ENCODE measurements around the gene BMP7.

BMP7 gene

GRCh38 chr20:57214948-57215347 is 51.5 kb downstream of the BMP7 start:
- in situ Hi-C loops (cut with HindIII; ENCODE audit: low sequenced_read_pairs), result no loop called here

DNA sequence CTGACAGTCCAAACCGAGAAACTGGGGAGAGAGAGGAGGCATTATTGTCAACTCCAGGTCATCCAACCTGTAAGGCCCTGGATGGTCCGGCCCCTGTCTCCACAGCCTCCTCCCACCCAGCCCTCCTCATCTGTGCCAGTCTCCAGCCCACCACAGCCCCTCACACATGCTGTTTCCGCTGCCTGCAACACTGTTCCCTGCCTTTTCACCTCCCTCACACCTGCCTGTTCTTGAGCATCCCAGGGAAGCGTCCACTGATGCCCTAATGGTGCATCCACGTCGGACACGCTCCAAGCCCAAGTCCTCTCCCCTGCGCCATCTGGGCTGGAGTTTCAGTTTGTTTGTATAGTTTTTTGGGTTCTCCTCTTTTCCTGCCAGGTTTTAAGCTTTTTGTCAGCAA is 52.0 kb downstream of the BMP7 start:
- in situ Hi-C loops (cut with HindIII; ENCODE audit: low sequenced_read_pairs), result no loop called here

- in situ Hi-C loops (cut with HindIII; ENCODE audit: low sequenced_read_pairs), result no loop called here
Measured at GRCh38 chr20:57213924-57214323, 52.5 kb downstream of the BMP7 start.

GRCh38 chr20:57213291-57213690 is 53.1 kb downstream of the BMP7 start:
- in situ Hi-C loops (cut with HindIII; ENCODE audit: low sequenced_read_pairs), result no loop called here

DNA sequence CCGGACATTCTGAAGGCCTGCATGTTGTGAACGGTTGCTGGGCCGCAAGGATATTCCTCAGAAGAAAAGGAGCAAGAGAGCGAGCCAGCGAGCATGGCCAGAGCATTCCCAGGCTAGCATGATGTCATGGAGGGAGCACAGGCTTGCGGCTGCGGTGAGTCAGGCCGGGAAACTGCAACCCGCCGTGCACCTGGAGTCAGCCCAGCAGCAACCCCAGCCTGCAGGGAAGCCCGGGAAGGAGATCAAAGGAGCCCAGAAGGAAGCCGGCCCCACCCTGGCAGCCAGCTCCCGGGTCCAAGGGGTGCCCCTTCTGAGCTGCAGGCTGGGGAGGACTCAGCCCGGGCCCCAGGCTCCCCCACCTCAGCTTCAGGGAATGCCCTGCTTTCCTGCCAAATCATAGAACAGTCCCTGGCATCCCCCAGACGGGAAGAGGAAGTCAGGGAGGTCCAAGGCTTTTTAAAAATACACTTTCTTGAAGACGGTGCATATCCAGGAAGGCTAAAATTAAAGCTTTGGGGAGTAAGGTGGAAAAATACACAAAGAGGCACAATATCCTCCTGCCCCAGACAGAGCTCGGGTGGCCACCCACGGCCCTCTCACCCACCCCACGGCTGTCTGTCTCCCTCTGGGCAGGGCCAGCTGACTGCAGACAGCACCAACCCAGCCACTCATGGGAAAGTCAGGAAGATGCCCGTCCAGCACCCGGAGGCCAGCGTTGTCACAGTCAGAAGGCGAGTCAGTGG is 53.7 kb downstream of the BMP7 start:
- in situ Hi-C loops (cut with HindIII; ENCODE audit: low sequenced_read_pairs), result no loop called here

DNA sequence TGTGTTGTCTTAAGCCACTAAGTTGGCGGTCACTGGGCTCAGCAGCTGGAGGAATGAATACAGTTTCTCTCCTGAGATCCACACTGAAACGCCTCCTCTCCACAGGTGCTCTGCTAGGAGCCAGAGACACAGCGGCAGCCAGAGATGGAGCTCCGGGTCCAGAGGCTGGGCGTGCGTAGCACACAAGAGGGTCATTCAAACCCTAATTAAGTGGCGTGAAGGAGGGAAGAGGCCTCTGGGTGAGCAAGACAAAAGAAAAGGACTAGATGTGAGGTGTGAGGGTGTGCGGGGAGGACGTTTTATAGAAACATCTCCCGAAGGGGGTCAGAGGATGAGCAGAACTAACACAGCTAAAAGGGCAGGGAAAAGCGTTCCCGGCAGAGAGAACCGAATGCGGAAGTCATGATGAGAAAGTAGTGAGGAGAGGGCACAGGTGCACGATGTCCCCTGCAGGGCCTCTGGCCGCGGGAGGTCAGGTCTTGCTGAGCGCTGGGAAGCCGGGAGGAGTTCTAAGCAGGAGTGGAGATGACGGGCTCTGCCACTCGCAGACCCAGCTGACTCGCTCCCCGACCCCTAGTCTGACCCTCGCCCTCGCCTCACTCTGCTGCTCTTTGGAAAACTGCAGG is 54.4 kb downstream of the BMP7 start:
- in situ Hi-C loops (cut with HindIII; ENCODE audit: low sequenced_read_pairs), result no loop called here

DNA sequence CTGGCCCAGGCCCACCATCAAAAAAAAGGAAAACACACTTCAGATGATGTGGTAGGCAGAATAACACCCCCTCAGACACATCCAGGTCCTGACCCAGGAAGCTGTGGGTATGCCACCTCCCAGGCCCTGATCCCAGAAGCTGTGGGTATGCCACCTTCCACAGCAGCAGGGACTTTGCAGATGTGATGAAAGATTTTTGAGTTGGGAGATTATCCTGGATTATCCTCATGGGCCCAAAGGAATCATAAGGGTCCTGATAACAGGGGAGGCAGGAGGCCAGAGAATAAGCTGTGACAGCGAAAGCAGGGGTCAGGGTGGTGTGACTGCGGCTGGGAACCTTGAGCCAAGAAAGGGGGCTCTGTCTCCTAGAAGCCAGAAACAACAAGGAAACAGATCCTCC is 55.0 kb downstream of the BMP7 start:
- in situ Hi-C loops (cut with HindIII; ENCODE audit: low sequenced_read_pairs), result no loop called here

GRCh38 chr20:57210911-57211280 is 55.5 kb downstream of the BMP7 start:
- in situ Hi-C loops (cut with HindIII; ENCODE audit: low sequenced_read_pairs), result no loop called here

DNA sequence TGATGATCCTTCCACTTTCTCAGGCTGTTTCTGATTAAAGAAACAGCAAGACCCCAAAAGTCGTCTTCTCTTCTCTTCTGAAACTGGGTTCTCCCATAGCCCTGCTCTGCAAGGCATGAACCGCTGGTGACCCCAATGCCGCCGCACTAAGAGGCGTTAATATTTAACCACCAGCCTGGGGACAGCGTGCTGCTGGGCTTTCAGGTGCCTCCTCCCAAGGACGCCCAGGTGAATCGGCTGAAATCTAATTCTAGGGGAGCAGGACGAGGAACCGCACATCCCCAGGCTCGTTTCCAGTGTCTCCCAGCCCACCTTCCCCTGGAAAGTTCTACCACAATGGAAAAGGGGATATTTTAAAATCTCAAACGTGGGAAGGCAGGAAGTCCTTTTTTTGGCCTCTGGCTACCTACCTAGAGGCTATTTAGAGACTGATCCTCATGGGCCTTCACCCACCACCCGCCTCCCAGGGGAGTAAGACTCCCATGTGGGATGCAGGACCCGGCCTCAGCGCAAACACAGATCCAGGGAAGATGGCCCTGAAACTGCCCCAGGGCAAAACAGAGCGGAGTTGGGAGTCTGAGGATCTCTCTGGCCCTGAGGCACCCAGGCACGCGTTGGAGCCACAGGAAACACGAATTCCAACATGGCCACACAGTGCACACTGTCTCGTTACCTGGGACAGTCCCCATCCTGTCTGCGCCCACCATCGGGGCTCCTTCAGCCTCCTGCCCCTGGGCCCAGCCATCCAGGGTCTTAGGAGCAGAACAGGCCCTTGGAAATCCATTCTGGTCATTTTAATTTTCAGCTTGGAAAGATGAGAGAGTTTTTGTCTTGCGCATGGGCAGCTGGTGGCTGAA is 56.2 kb downstream of the BMP7 start:
- in situ Hi-C loops (cut with HindIII; ENCODE audit: low sequenced_read_pairs), result no loop called here

DNA sequence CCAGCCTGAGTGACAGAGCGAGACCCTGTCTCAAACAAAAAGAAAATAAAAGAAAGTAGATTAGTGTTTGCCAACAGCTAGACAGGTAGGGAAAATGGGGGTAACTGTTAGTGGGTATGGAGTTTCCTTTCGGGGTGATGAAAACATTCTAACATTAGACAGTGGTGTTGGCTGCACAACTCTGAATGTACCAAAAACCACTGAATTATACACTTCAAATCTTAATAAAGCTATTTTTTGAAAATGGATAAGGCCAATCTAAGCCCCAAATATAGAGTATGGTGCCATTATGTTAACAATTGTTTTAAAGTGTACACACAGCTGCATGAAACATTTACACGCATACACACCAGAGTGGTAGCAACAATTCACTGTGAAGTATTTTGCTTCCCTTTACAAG is 57.0 kb downstream of the BMP7 start:
- in situ Hi-C loops (cut with HindIII; ENCODE audit: low sequenced_read_pairs), result no loop called here

- in situ Hi-C loops (cut with HindIII; ENCODE audit: low sequenced_read_pairs), result no loop called here
Measured at GRCh38 chr20:57208198-57208597, 58.2 kb downstream of the BMP7 start.

DNA sequence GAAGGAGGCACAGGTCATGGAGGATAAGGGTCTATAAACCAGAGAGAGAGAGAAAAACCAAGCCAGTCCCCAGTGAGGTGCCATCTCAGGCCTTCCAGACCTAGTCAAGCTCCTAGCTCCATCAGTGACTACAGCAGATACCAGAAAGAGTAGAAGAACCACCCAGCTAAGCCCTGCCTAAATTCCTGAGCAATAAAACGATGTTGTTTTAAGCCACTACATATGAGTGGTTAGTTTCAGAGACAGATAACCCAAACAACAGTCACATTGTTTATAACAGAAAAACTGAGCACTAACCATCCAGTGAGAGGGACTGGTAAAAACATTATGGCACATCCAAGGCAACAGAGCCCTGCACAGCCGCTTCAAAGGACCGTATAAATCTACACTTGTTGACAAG is 59.2 kb downstream of the BMP7 start:
- in situ Hi-C loops (cut with HindIII; ENCODE audit: low sequenced_read_pairs), result no loop called here

DNA sequence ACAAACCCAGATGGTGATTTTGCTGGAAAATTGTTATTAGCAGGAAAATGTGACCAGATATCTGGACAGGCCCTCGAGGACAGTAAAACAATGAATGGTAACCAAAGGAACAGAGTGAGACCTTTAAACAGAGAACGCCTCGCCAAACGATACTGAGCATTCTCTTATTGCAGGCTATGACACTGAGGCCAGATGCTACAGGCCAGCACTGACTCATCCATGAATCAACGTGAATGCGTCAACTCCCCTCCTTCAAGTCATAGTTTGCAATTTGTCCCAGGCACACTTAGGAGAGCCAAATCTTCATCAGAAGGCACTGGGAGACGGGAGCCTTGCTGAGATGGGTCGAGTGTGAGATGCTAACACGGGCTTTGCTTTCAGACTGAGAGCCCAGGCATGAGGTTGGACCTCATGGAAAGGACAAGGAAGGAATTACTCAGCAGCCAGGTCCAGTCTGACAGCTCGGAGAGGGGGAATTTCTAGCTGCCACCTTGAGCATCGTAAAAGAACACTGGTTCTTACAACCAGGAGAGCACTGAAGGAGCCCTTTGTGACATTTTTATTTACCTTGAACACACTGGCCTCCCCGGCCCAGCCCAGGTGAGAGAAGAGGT is 60.7 kb downstream of the BMP7 start:
- in situ Hi-C loops (cut with HindIII; ENCODE audit: low sequenced_read_pairs), result no loop called here

- in situ Hi-C loops (cut with HindIII; ENCODE audit: low sequenced_read_pairs), result no loop called here
Measured at GRCh38 chr20:57203986-57204385, 62.5 kb downstream of the BMP7 start.

DNA sequence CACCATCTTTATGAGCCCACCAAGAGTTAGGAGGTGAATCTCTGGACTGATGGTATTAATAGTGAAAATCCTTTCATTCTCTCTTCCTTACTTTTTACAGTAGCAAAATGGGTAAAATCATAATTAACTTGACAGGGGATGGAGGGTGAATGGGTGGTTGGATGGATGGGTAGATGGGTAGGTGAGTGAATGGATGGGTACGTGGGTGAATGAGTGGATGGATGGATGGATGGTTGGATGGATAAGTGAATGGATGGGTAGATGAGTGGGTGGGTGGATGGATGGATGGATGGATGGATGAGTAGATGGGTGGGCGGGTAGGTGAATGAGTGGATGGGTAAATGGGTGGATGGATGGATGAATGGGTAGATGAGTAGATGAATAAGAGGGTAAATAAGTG is 63.2 kb downstream of the BMP7 start:
- in situ Hi-C loops (cut with HindIII; ENCODE audit: low sequenced_read_pairs), result no loop called here

DNA sequence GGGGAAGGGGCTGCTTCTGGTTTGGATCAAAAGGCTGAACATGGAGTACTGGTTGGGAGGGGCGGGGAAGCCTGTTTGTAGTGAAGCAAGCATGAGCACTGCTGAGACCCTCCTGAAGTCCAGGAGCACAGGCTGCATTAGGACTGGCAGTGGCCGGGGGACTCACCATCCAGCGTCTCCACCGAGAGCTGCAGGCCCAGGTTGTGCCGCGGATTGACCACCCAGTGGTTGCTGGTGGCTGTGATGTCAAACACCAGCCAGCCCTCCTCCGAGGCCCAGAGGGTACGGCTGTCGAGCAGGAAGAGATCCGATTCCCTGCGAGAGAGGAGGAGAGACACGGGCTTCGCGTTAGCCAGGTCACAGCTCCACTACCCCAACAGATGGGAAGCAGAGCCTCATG is 64.1 kb downstream of the BMP7 start:
- in situ Hi-C loops (cut with HindIII; ENCODE audit: low sequenced_read_pairs), result no loop called here

- in situ Hi-C loops (cut with HindIII; ENCODE audit: low sequenced_read_pairs), result no loop called here
Measured at GRCh38 chr20:57200882-57201695, 65.4 kb downstream of the BMP7 start.

DNA sequence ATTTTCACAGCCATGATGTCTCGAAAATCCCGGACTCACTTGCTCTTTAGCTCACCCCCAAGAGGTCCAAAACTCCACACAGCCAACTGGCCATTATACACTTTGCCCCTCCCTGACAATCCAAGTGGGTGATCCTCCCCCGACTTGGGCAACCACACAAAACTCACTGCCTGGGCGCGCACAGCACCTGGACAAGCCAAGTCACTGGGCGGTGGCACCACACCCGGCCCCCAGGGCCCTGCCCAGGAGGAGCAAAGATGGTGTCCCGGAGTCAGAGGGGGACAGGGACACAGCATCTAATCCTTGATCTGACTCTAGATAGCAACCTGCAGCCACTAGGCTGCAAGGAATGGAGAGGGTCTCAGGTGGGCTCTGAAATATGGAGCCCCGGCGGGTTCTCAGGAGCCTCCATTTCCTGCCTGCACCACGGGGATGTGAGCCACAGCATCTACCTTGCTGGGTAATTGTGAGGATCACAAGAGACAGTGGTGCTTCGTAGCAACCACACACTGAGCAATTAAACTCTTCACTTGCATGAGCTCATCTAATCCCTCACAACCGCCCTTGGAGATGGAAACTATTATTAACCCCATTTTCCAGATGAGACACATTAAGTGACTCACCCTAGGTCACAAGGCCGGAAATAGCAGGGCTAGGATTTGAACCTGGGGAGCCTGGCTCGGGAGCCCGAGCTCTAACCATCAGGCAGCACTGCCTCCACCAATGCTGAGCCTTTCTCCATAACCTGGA is 66.6 kb downstream of the BMP7 start:
- in situ Hi-C loops (cut with HindIII; ENCODE audit: low sequenced_read_pairs), result no loop called here

- in situ Hi-C loops (cut with HindIII; ENCODE audit: low sequenced_read_pairs), result no loop called here
Measured at GRCh38 chr20:57198132-57199072, 68.0 kb downstream of the BMP7 start.

Data from endothelial cell of hepatic sinusoid (primary cell).